GM21367 (cell line): ENCODE measurements around the gene FGF1.

Source experiments
- ATAC-seq: cut with Tn5 transposase; IDR thresholded peaks from one replicate; pipeline ENCODE4 v1.9.1; 2021; ENCODE audit not compliant: unreplicated experiment

The FGF1 gene

DNA sequence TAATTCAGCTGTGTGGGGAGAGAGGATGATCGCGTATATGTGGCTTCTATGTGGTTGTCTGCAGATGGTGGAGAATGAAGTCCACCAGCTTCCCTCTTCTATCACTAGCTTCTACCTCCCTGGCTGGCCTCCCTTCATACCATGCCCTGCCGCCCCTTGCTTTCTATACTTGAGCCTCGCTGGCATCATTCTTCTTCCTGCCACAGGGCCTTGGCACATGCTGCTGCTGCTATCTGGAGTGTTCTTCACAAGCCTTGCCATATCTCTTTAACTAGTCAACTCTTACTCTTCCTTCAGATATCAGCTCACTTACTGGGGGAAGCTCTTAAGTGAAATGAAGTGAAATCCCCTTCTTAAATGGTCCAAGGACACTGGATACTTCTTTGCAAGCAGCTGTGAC lies 100.4 kb downstream of the FGF1 start:
- no peak for ATAC-seq

- ATAC-seq, result no peak
Observed at GRCh38 chr5:142584891-142585290, 101.0 kb downstream of the FGF1 start.

DNA sequence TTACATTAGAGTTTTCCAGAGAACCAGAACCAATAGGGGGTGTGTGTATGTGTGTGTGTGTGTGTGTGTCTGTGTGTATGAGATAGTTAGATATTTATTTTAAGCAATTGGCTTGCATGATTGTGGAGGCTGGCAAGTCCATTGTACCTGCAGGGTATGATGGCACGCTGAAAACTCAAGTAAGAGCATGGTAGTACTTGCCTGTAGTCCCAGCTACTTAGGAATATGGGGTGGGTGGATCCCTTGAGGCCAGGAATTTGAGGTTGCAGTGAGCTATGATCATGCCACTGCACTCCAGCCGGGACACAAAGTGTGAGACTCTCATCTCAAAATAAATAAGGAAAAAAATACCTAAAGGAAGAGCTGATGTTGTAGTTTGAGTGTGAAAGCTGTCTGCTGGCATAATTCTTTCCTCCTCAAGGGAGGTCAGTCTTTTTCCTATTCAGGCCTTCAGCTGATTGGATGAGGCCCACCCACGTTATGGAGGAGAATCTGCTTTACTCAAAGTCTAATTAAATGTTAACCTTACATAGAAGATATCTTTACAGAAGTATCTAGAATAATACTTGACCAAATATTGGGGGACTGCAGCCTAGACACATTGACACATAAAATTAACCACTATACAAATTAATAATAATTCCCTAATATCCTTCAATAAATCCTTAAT lies 107.6 kb downstream of the FGF1 start:
- ATAC-seq, result no peak

GRCh38 chr5:142576804-142577203 lies 109.1 kb downstream of the FGF1 start:
- no peak for ATAC-seq

- ATAC-seq, result no peak
Observed at GRCh38 chr5:142576303-142576702, 109.6 kb downstream of the FGF1 start.

DNA sequence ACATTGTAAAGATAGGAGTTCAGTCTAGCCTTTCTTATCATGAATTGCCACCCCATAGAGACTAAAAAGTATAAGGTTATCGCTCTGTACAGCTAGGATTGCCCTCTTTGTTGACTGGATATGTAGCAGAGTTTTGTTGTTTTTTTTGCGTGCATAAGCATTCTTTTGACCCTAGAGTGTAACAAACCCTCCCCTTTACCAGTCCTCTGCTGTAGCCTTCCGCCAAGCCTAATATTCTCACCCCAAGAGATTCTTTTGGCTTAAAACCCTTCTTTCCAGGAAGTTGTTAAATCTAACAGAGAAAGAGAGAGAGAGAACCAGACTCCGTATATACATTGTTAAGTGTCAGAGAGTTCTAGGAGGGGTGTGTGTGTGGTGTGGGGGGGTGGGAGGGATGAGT lies 113.9 kb downstream of the FGF1 start:
- ATAC-seq, result no peak

DNA sequence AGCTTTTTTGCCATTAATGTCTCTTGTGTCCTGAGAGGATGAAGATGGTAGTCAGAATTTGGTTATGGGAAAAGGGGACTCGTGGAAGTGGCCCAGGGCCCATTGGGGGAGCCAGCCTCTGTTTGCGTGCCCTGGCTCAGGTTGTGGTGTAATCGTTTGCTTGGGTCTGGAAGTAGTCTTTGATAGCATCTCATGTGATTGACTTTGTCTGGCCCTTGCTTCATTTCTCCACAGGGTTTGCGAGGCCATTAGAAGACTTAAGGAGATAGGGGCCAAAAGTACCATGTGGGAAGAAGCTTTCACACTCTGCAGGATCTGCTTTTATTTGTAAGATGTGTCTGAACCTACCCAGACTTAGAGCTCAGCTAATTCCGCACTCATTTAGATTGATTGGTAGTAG lies 114.5 kb downstream of the FGF1 start:
- no peak for ATAC-seq

DNA sequence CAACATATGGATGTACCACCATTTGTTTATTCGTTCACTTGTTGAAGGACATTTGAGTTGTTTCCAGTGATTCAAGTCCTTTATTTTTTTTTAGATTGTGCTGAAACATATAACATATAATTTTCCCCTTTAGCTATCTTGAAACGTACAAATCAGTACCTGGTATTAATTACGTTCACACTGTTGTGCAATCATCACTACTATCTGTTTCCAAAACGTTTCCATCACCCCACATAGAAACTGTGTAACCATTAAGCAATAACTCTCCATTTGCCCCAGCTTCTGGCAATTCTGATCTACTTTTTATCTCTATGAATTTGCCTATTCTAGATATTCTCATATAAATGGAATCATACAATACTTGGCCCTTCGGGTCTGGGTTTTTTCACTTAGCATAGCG lies 116.0 kb downstream of the FGF1 start:
- ATAC-seq, result no peak

DNA sequence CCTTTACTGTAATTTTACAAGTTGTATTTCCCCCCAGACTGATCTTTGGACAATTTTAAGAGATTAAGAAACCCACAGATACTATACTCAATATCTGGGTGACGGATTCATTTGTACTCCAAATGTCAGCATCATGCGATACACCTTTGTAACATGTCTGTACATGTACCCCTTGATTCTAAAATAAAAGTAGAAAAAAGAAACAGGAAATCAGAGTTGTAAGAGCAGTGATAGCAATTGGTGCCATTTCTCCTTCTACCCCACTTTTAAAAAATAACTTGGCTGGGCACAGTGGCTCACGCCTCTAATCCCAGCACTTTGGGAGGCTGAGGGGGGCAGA lies 116.9 kb downstream of the FGF1 start:
- ATAC-seq, result no peak

- no peak for ATAC-seq
Observed at GRCh38 chr5:142568283-142568995, 117.5 kb downstream of the FGF1 start.

- ATAC-seq, result no peak
Observed at GRCh38 chr5:142561486-142562097, 124.3 kb downstream of the FGF1 start.

- no peak for ATAC-seq
Observed at GRCh38 chr5:142561029-142561428, 124.9 kb downstream of the FGF1 start.

DNA sequence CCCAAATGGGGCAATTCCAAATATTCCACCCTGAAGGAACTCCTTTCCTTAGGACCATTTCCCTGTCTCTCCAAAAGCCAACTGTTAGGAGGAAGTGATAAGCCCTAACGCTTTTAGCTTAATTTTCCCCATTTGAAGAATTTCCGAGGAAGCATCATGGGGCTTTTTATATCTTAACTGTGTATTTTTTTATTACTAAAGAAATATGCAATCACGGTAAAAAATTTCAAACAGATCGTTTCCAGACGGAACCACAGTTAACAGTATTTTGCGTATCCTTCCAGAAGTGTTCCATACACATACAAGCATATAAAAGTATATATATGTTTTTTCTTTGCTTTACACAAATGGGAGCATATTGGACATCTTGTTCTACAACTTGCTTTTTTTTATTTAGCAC lies 133.8 kb downstream of the FGF1 start:
- ATAC-seq, result no peak

GRCh38 chr5:142551338-142552067 lies 134.4 kb downstream of the FGF1 start:
- no peak for ATAC-seq

DNA sequence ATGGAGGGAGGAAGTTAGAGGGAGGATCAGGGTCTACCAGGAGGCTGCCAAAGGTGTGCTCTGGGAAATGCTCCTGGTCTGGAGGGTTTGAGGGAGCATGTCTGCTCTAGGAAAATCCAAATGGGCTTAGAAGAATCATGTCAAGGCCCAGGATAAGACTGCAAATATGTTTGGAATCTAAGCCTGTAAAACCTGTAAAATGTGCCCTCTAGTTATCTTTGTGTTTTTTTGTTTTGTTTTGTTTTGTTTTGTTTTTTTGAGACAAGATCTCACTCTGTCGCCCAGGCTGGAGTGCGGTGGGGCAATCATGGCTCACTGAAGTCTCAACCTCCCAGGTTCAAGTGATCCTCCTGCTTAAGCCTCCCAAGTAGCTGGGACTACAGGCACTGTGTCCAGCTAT lies 135.4 kb downstream of the FGF1 start:
- ATAC-seq, result no peak

GRCh38 chr5:142549834-142550233 lies 136.1 kb downstream of the FGF1 start:
- ATAC-seq, result no peak

DNA sequence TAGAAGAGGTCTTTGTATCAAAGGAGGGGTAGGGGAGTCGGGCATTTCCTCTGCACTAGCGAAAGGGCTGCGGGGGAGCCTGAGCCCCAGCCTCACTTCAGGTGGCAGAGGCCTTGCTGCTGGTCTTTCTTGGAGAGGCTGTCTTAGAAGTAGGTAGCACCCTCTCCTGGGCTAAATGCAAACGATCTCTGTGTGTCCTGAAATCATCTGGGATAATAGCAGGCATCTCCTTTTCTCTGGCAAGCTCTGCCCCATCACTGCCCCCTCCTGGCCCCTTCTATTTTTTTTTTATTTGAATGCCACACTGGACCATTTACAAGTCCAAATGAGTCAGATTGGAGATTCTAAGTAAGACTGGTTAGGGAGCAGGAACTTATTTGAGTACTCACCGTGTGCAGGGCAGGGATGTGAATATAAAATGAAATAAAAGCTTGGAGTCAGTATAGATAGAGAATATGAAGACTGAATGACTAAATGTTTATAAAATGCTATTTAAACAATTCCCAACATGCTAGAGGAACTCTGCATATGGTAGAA lies 137.1 kb downstream of the FGF1 start:
- no peak for ATAC-seq

DNA sequence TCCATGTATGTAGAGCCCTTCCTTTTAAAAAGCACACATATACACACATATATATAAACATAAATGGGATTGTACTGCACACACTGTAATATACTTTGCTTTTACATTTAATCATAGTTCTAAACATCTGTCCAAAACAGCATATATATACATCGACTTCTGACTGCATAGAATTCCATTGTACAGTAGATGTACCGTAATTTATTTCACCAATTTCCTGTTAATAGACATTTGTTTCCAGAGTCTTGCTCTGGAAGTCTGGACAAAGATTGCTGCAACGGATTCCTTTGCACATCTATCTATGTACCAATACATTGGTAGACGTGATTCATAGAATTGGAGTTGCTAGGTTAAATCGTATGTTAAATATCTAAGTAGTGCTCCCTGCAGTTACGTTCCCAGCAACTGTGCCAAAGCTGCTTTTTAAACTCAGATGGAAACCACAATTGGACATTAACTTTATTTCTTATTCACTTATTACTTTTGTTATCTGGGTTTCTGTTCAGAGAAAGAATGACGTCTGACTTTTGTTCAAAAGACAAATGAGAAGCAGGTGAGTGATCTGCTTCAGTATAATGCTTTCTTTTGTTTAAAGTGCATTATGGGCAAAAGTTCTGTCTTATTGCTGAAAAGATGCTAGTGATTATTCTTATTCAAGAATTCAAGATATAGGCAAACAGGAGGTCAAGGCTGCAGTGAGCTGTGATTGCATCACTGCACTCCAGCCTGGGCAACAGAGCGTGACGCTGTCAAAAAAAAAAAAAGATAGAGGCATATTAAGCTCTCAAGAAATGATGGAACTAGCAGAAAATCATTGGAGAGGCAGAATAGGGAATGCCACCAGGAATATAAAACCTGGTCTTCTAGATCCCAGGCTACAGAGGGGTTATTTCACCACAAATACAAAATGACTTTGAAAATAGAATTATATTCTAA lies 138.2 kb downstream of the FGF1 start:
- no peak for ATAC-seq

DNA sequence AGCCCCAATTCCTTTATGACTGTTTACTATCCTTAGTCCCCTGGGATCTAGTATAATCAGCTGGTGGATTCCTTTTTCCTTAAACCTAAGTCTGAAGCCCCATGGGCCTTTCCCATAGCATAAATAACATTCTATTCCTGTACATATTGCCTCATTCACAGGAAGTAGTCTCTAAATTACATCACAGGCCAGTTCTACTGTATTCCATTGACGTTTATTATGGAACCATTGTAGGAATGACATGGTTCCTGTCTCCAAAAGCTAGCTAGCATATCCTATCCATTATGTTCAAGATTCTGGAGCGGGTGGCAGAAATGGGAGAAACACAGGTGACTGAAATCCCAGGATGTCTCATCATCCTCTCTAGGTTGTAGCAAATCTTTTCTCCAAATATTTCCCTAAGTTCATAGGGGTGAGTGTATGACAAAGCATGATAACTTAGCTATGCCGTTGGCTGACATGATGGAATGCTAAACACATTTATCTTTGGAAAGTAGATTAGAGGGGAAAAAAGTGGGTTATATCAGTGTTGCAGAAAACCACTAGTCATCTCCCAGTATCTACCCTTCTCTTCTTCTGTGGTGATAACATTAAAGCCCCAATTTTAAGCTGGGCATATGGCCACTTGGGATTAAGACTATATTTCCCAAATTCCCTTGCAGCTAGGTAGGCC lies 140.1 kb downstream of the FGF1 start:
- no peak for ATAC-seq
